A549 (cell line): ENCODE data around the gene PTPRD. TPM values are rescaled to one million over a fixed set of nuclear protein-coding genes. Genes with fewer than 3 reads are reported as not detected.

Experiments used
- ATAC-seq, 2 experiments: fragments of 200-7000 bp in 1 of 2; fragments of >200 bp in 1 of 2; cut with Nextera tagmentation in 1 of 2; cut with Tn5 transposase in 1 of 2; 3 replicates each; pipeline versions ENCODE4 v1.8.0 to v1.9.1; 2018 to 2020; ENCODE audit warnings: mild to moderate bottlenecking in 1 of 2, moderate library complexity in 1 of 2
- CTCF ChIA-PET: fragments of 300-600 bp; sonication (Branson Sonifier 250); formaldehyde crosslinking; extraction: SDS; loops from one replicate; lab custom pipeline; 2021; ENCODE audit warnings: antibody characterized with exemption, inconsistent platforms; lab: Yijun Ruan, JAX
- POLR2A ChIA-PET: fragments of 350-600 bp; formaldehyde crosslinking; extraction: SDS; loops from one replicate; lab custom pipeline; 2021; ENCODE audit warnings: antibody characterized with exemption, inconsistent platforms; lab: Yijun Ruan, JAX
- DNase-seq, 2 experiments: peaks; one replicate each; pipeline versions ENCODE4 v3.0.0 to v3.0.0-alpha.2; 2011 to 2016; ENCODE audit warnings: low read depth in 1 of 2, low spot score in 1 of 2
- FAIRE-seq: peaks from 2 replicates; lab custom pipeline; 2011; peaks lifted over from hg19 to GRCh38; lab: Jason Lieb, UNC
- H3K27ac ChIP-seq, 2 experiments: fragments of >200 bp; sonication (Bioruptor Twin); formaldehyde crosslinking; 3 replicates each; pipeline ENCODE4 v1.5.1; 2016 to 2017
- H3K4me1 ChIP-seq: fragments of >200 bp; sonication (Bioruptor Twin); formaldehyde crosslinking; 3 replicates; pipeline ENCODE4 v1.6.1; 2016
- H3K4me2 ChIP-seq: fragments of >200 bp; sonication (Bioruptor Twin); formaldehyde crosslinking; 3 replicates; pipeline ENCODE4 v1.6.1; 2016
- H3K4me3 ChIP-seq: fragments of >200 bp; sonication (Bioruptor Twin); formaldehyde crosslinking; 3 replicates; pipeline ENCODE4 v1.5.1; 2016
- H3K9me3 ChIP-seq: fragments of >200 bp; sonication (Bioruptor Twin); formaldehyde crosslinking; 3 replicates; pipeline ENCODE4 v1.6.1; 2016
- CBX8 ChIP-seq: fragments of 200-600 bp; sonication (generic); IDR thresholded peaks from 2 replicates; pipeline ENCODE4 v1.6.1; 2016
- CHD2 ChIP-seq: fragments of 150-350 bp; IDR thresholded peaks from 2 replicates; pipeline ENCODE4 v1.6.1; 2014; ENCODE audit warnings: low read length; ENCODE audit not compliant: partially characterized antibody
- CHD4 ChIP-seq: fragments of 200-600 bp; sonication (generic); IDR thresholded peaks from 2 replicates; pipeline ENCODE4 v1.6.1; 2016; ENCODE audit warnings: antibody characterized with exemption, mild to moderate bottlenecking, borderline replicate concordance
- EP300 ChIP-seq, 2 experiments: fragments of >200 bp; sonication (Bioruptor Twin); formaldehyde crosslinking; IDR thresholded peaks; 2 replicates in 1 of 2; 3 replicates in 1 of 2; pipeline ENCODE4 v1.6.1; 2016 to 2017
- FOSB ChIP-seq: fragments of 250-450 bp; sonication (Bioruptor Pico); IDR thresholded peaks from 2 replicates; pipeline ENCODE4 v1.5.0; 2020; ENCODE audit warnings: mild to moderate bottlenecking, moderate library complexity
- FOSL2 ChIP-seq, 2 experiments: fragments of 450-650 bp in 1 of 2; fragments of >200 bp in 1 of 2; sonication (Bioruptor Twin) in 1 of 2; formaldehyde crosslinking; IDR thresholded peaks; 2 replicates each; pipeline versions ENCODE4 v1.5.0 to v1.6.1; 2016 to 2020; ENCODE audit warnings: mild to moderate bottlenecking in 1 of 2, moderate library complexity in 1 of 2
- FOXS1 ChIP-seq: fragments of 250-450 bp; sonication (Bioruptor Pico); IDR thresholded peaks from 2 replicates; pipeline ENCODE4 v1.5.0; 2020; ENCODE audit warnings: mild to moderate bottlenecking, moderate library complexity
- GATA3 ChIP-seq: IDR thresholded peaks from 2 replicates; pipeline ENCODE4 v1.6.1; 2012; ENCODE audit warnings: borderline replicate concordance
- HEYL ChIP-seq: fragments of 250-450 bp; sonication (Bioruptor Pico); IDR thresholded peaks from 2 replicates; pipeline ENCODE4 v1.8.0; 2021; ENCODE audit warnings: mild to moderate bottlenecking, moderate library complexity
- HOXA7 ChIP-seq: fragments of 250-450 bp; sonication (Bioruptor Pico); IDR thresholded peaks from 2 replicates; pipeline ENCODE4 v1.5.0; 2020; ENCODE audit warnings: mild to moderate bottlenecking, moderate library complexity
- HOXB5 ChIP-seq: fragments of 250-450 bp; sonication (Bioruptor Pico); IDR thresholded peaks from 2 replicates; pipeline ENCODE4 v1.5.0; 2020; ENCODE audit warnings: mild to moderate bottlenecking, moderate library complexity
- KDM1A ChIP-seq: fragments of 200-600 bp; sonication (generic); IDR thresholded peaks from 2 replicates; pipeline ENCODE4 v1.6.1; 2016; ENCODE audit warnings: low read depth, mild to moderate bottlenecking
- MAFK ChIP-seq: fragments of 450-650 bp; IDR thresholded peaks from 2 replicates; pipeline ENCODE4 v1.6.1; 2014; ENCODE audit not compliant: partially characterized antibody
- MAX ChIP-seq: IDR thresholded peaks from 2 replicates; pipeline ENCODE4 v1.6.1; 2012
- POLR2A ChIP-seq: IDR thresholded peaks from 2 replicates; pipeline ENCODE4 v1.6.1; 2012; ENCODE audit warnings: mild to moderate bottlenecking, low read length
- POLR2AphosphoS2 ChIP-seq: conservative IDR thresholded peaks from 2 replicates; pipeline ENCODE4 v1.6.1; 2012; ENCODE audit warnings: low read length, improper control_type of control experiment, inconsistent platforms
- RAD21 ChIP-seq, 2 experiments: fragments of >200 bp in 1 of 2; sonication (Bioruptor Twin) in 1 of 2; formaldehyde crosslinking in 1 of 2; IDR thresholded peaks in 1 of 2; conservative IDR thresholded peaks in 1 of 2; 2 replicates in 1 of 2; 3 replicates in 1 of 2; pipeline ENCODE4 v1.6.1; 2012 to 2018; ENCODE audit warnings: inconsistent platforms in 1 of 2
- RARB ChIP-seq: fragments of 250-450 bp; sonication (Bioruptor Pico); IDR thresholded peaks from 2 replicates; pipeline ENCODE4 v1.8.0; 2021; ENCODE audit warnings: mild to moderate bottlenecking, moderate library complexity
- RCOR1 ChIP-seq: fragments of 150-350 bp; IDR thresholded peaks from 2 replicates; pipeline ENCODE4 v1.6.1; 2014; ENCODE audit warnings: antibody characterized with exemption, low read length, low read depth
- SREBF2 ChIP-seq: fragments of 450-650 bp; IDR thresholded peaks from 2 replicates; pipeline ENCODE4 v1.6.1; 2014; ENCODE audit warnings: mild to moderate bottlenecking, moderate library complexity
- TP53 ChIP-seq: fragments of 250-450 bp; sonication (Bioruptor Pico); IDR thresholded peaks from 2 replicates; pipeline ENCODE4 v1.5.0; 2021; ENCODE audit warnings: mild to moderate bottlenecking, moderate library complexity
- ZSCAN20 ChIP-seq: fragments of 250-450 bp; sonication (Bioruptor Pico); IDR thresholded peaks from 2 replicates; pipeline ENCODE4 v1.8.0; 2022; ENCODE audit warnings: mild to moderate bottlenecking, moderate library complexity
- WGBS: methylation state at CpG from one replicate; pipeline ENCODE4 v1.1.6; 2017; ENCODE audit errors: missing lambda C conversion rate; 5-methylcytosine and 5-hydroxymethylcytosine counted together
- polyA plus RNA-seq, 4 experiments: library from polyadenylated mRNA; depleted of rRNA in 3 of 4; stranded (reverse); fragments of >200 nt; fragmentation: RNase III in 1 of 4; extraction: RNeasy Plus Mini Kit Qiagen cat#74134 plus additional on column Dnase treatment in 1 of 4; gene quantifications; 2 replicates in 3 of 4; 3 replicates in 1 of 4; pipeline ENCODE4 v1.2.3, GENCODE V29; 2011 to 2017
- TF ChIP-seq, protein P1 (sequence below): fragments of 250-450 bp; sonication (Bioruptor Pico); IDR thresholded peaks from 2 replicates; pipeline ENCODE4 v1.5.0; 2020; ENCODE audit warnings: low read depth, mild to moderate bottlenecking, moderate library complexity
- TF ChIP-seq, protein P2 (sequence below): fragments of 150-350 bp; IDR thresholded peaks from 2 replicates; pipeline ENCODE4 v1.6.1; 2014; ENCODE audit warnings: low read depth, mild to moderate bottlenecking, low read length
- TF ChIP-seq, protein P3 (sequence below): fragments of >200 bp; sonication (Bioruptor Twin); formaldehyde crosslinking; IDR thresholded peaks from 3 replicates; pipeline ENCODE4 v1.5.1; 2016

PTPRD gene
- polyA plus RNA-seq, 2 of the 4 experiments (the other 2 are of a cell fraction) = 0.39 to 1.3 TPM

- H3K4me3 ChIP-seq = no peak overlapping the region
- no peaks in the 10 kb centered on the region for H3K4me1 ChIP-seq
- no peak for TF ChIP-seq HOXA7
- no peak for TF ChIP-seq KDM1A
- TF ChIP-seq HOXB5 (CRISPR knock-in tag) = no peak
- TF ChIP-seq POLR2AphosphoS2 = no peak
- TF ChIP-seq ZSCAN20 (CRISPR knock-in tag) = no peak
- TF ChIP-seq FOSB (CRISPR knock-in tag) = no peak
- no peak for TF ChIP-seq RARB (CRISPR knock-in tag)
- TF ChIP-seq MAFK = no peak
- TF ChIP-seq CHD2 = no peak
- TF ChIP-seq HEYL (CRISPR knock-in tag) = no peak
- no peak for TF ChIP-seq FOSL2 (IDR thresholded peaks at IDR 0.05)
- TF ChIP-seq FOSL2 (CRISPR knock-in tag; IDR thresholded peaks at IDR 0.05) = no peak
- no peak for TF ChIP-seq EP300 (IDR thresholded peaks at IDR 0.05)
- TF ChIP-seq, protein P1, sequence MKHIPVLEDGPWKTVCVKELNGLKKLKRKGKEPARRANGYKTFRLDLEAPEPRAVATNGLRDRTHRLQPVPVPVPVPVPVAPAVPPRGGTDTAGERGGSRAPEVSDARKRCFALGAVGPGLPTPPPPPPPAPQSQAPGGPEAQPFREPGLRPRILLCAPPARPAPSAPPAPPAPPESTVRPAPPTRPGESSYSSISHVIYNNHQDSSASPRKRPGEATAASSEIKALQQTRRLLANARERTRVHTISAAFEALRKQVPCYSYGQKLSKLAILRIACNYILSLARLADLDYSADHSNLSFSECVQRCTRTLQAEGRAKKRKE (CRISPR knock-in tag) = no peak
- TF ChIP-seq CHD4 = no peak
- TF ChIP-seq TP53 (CRISPR knock-in tag) = no peak
- no peak for TF ChIP-seq MAX
- no peak for TF ChIP-seq GATA3
- no peak overlapping the region for H3K4me2 ChIP-seq
- H3K9me3 ChIP-seq = no peaks in the 10 kb centered on the region
- ChIA-PET CTCF (no interaction called here), POLR2A (no interaction called here)
- ATAC-seq (no peak), FAIRE-seq (no peak), DNase-seq (no peak)
- no peak overlapping the region for H3K27ac ChIP-seq
- WGBS = 1% methylated on average over 4 of the region's 4 CpGs
Measured at GRCh38 chr9:10005206-10005605, 607.6 kb downstream of the PTPRD start.

- TF ChIP-seq, protein P2, sequence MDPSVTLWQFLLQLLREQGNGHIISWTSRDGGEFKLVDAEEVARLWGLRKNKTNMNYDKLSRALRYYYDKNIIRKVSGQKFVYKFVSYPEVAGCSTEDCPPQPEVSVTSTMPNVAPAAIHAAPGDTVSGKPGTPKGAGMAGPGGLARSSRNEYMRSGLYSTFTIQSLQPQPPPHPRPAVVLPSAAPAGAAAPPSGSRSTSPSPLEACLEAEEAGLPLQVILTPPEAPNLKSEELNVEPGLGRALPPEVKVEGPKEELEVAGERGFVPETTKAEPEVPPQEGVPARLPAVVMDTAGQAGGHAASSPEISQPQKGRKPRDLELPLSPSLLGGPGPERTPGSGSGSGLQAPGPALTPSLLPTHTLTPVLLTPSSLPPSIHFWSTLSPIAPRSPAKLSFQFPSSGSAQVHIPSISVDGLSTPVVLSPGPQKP = no peak
- TF ChIP-seq, protein P3, sequence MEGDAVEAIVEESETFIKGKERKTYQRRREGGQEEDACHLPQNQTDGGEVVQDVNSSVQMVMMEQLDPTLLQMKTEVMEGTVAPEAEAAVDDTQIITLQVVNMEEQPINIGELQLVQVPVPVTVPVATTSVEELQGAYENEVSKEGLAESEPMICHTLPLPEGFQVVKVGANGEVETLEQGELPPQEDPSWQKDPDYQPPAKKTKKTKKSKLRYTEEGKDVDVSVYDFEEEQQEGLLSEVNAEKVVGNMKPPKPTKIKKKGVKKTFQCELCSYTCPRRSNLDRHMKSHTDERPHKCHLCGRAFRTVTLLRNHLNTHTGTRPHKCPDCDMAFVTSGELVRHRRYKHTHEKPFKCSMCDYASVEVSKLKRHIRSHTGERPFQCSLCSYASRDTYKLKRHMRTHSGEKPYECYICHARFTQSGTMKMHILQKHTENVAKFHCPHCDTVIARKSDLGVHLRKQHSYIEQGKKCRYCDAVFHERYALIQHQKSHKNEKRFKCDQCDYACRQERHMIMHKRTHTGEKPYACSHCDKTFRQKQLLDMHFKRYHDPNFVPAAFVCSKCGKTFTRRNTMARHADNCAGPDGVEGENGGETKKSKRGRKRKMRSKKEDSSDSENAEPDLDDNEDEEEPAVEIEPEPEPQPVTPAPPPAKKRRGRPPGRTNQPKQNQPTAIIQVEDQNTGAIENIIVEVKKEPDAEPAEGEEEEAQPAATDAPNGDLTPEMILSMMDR = no peak
- no peak for TF ChIP-seq FOSB (CRISPR knock-in tag)
- no peak for TF ChIP-seq HOXB5 (CRISPR knock-in tag)
- no peak for TF ChIP-seq CHD4
- TF ChIP-seq POLR2A = no peak
- no peak for TF ChIP-seq RAD21 (conservative IDR thresholded peaks at IDR 0.05 in 1 of 2, IDR thresholded peaks at IDR 0.05 in 1 of 2)
- no peak for TF ChIP-seq FOXS1
- no peak for TF ChIP-seq SREBF2
- no peak for TF ChIP-seq RCOR1
- TF ChIP-seq CBX8 = no peak
- TF ChIP-seq FOSL2 (IDR thresholded peaks at IDR 0.05) = no peak
- TF ChIP-seq FOSL2 (CRISPR knock-in tag; IDR thresholded peaks at IDR 0.05) = no peak
- TF ChIP-seq, protein P1 (CRISPR knock-in tag) = no peak
- POLR2A ChIA-PET = no interaction called here
- H3K4me2 ChIP-seq = no peak overlapping the region
- H3K9me3 ChIP-seq = no peaks in the 10 kb centered on the region
- FAIRE-seq = no peak
- ATAC-seq = no peak
- CTCF ChIA-PET = no interaction called here
- no peak for DNase-seq
- H3K27ac ChIP-seq = no peak overlapping the region
- no peaks in the 10 kb centered on the region for H3K4me1 ChIP-seq
- no peak overlapping the region for H3K4me3 ChIP-seq
Measured at GRCh38 chr9:10003047-10003446, 609.8 kb downstream of the PTPRD start.
